Measurements from ENCODE around the gene SELENOS.

SELENOS gene

GRCh38 chr15:101232677-101233076 is 44.6 kb downstream of the SELENOS start:
- POLR2A ChIA-PET: no interaction called here
- CTCF ChIA-PET: interaction anchor here (2.2 kb wide), 1 partner anchor 10 kb away, joined by 7 read pairs; no protein-coding TSS in a partner anchor
- H3K4me3 ChIP-seq (ENCODE audit: low read depth, low read length): no peak overlapping the region
- DNase-seq (ENCODE audit: low read depth, low spot score): no peak
- TF ChIP-seq, protein P1, sequence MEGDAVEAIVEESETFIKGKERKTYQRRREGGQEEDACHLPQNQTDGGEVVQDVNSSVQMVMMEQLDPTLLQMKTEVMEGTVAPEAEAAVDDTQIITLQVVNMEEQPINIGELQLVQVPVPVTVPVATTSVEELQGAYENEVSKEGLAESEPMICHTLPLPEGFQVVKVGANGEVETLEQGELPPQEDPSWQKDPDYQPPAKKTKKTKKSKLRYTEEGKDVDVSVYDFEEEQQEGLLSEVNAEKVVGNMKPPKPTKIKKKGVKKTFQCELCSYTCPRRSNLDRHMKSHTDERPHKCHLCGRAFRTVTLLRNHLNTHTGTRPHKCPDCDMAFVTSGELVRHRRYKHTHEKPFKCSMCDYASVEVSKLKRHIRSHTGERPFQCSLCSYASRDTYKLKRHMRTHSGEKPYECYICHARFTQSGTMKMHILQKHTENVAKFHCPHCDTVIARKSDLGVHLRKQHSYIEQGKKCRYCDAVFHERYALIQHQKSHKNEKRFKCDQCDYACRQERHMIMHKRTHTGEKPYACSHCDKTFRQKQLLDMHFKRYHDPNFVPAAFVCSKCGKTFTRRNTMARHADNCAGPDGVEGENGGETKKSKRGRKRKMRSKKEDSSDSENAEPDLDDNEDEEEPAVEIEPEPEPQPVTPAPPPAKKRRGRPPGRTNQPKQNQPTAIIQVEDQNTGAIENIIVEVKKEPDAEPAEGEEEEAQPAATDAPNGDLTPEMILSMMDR (IDR thresholded peaks at IDR 0.05; ENCODE audit: insufficient read depth, low read length, missing control alignments): no peak

- TF ChIP-seq, protein P1 (IDR thresholded peaks at IDR 0.05; ENCODE audit: insufficient read depth, low read length, missing control alignments): no peak
- no peak for DNase-seq (ENCODE audit: low read depth, low spot score)
- ChIA-PET CTCF (no interaction called here), POLR2A (no interaction called here)
- H3K4me3 ChIP-seq (ENCODE audit: low read depth, low read length): no peak overlapping the region
These were observed 49.0 kb downstream of the SELENOS start for GRCh38 chr15:101228313-101228712.

DNA sequence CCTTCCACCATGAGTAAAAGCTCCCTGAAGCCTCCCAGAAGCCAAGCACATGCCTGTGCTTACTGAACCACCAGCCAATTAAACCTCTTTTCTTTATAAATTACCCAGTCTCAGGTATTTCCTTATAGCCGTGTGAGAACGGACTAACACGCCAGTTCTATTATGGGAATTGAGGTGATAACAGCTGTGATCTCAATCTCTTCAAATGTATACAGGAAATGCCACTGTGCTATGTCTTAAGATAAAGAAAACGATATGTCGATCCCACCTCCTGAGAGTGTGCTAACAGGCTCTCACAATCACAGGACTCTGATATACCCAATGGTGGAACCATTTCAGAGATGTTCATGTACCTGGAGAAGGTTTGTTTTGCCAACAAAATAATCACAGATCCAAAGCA is 51.6 kb downstream of the SELENOS start:
- ChIA-PET POLR2A (no interaction called here), CTCF (interaction anchor here (1.6 to 2.4 kb wide), 2 partner anchors 10 to 14 kb away, joined by 3 to 10 read pairs; no protein-coding TSS in a partner anchor)
- DNase-seq (ENCODE audit: low read depth, low spot score): no peak
- H3K4me3 ChIP-seq (ENCODE audit: low read depth, low read length): no peak overlapping the region
- TF ChIP-seq, protein P1 (IDR thresholded peaks at IDR 0.05; ENCODE audit: insufficient read depth, low read length, missing control alignments): no peak

Data from AG04449 (cell line).